Liver (tissue), 3 donors: Measurements from ENCODE around the gene CCDC88C.

ENCODE experiments used
- SP1 ChIP-seq: IDR thresholded peaks from 2 replicates; pipeline ENCODE4 v1.6.1; 2018; ENCODE audit warnings: antibody characterized with exemption, mild to moderate bottlenecking
- TF ChIP-seq, protein P1 (sequence below): fragments of 150-350 bp; IDR thresholded peaks from 2 replicates; pipeline ENCODE4 v1.5.1; 2017; ENCODE audit warnings: improper control_type of control experiment, low read depth, low read length; ENCODE audit not compliant: missing input control
- donor health status: healthy.
- donor health status: healthy.

DNA sequence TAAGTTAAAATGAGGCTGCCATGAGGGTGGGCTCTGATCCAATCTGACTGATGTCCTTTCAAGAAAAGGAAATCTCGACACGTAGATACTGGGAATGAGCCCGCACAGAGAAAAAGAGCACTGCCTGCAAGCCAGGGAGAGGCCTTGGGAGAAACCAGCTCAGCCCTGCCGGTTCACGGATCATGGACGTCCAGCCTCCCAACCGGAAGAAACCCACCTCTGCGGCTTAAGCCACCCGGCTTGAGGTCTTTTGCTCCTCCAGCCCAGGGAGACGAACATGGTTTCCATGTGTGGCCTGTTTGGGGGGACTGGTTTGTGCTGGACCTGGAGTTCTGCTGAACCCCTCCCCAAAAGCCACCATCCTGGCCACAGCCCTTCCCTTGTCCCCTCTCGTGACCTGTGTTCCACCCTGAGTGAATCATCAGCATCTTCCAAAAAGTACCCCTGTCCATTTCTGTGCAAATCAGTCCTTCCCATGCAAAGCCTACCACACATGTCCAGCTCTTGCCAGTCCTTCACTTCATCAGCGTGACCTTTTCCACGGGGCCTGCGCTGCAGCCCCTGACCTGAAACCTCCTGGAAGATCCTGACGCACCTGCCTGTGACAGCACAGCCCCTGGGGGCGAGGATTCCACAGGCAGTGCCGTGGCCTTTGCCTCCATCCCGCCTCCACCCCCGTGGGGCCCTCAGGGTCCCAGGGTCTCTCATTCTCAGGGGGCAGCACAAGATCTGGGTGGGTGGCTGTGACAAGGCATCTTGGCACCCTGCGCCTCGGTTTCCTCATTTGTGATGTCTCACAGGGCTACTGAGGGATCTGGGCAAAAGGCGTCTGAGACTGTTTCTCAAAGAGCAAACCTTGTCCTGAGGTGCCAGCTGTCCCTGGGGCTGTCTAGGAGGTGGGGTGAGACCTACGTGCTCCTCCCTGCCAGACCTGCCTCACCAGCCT is 121.5 kb downstream of the CCDC88C start:
- TF ChIP-seq, protein P1, sequence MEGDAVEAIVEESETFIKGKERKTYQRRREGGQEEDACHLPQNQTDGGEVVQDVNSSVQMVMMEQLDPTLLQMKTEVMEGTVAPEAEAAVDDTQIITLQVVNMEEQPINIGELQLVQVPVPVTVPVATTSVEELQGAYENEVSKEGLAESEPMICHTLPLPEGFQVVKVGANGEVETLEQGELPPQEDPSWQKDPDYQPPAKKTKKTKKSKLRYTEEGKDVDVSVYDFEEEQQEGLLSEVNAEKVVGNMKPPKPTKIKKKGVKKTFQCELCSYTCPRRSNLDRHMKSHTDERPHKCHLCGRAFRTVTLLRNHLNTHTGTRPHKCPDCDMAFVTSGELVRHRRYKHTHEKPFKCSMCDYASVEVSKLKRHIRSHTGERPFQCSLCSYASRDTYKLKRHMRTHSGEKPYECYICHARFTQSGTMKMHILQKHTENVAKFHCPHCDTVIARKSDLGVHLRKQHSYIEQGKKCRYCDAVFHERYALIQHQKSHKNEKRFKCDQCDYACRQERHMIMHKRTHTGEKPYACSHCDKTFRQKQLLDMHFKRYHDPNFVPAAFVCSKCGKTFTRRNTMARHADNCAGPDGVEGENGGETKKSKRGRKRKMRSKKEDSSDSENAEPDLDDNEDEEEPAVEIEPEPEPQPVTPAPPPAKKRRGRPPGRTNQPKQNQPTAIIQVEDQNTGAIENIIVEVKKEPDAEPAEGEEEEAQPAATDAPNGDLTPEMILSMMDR, result no peak
- TF ChIP-seq SP1, result no peak
